ENCODE results near the gene TP53I13.
"Not testable (repeated sequence)": the region's sequence is repeated elsewhere in the genome, so short reads cannot be mapped to it uniquely, and the experiment has no call there.

TP53I13 gene, protein sequence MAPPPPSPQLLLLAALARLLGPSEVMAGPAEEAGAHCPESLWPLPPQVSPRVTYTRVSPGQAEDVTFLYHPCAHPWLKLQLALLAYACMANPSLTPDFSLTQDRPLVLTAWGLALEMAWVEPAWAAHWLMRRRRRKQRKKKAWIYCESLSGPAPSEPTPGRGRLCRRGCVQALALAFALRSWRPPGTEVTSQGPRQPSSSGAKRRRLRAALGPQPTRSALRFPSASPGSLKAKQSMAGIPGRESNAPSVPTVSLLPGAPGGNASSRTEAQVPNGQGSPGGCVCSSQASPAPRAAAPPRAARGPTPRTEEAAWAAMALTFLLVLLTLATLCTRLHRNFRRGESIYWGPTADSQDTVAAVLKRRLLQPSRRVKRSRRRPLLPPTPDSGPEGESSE

DNA sequence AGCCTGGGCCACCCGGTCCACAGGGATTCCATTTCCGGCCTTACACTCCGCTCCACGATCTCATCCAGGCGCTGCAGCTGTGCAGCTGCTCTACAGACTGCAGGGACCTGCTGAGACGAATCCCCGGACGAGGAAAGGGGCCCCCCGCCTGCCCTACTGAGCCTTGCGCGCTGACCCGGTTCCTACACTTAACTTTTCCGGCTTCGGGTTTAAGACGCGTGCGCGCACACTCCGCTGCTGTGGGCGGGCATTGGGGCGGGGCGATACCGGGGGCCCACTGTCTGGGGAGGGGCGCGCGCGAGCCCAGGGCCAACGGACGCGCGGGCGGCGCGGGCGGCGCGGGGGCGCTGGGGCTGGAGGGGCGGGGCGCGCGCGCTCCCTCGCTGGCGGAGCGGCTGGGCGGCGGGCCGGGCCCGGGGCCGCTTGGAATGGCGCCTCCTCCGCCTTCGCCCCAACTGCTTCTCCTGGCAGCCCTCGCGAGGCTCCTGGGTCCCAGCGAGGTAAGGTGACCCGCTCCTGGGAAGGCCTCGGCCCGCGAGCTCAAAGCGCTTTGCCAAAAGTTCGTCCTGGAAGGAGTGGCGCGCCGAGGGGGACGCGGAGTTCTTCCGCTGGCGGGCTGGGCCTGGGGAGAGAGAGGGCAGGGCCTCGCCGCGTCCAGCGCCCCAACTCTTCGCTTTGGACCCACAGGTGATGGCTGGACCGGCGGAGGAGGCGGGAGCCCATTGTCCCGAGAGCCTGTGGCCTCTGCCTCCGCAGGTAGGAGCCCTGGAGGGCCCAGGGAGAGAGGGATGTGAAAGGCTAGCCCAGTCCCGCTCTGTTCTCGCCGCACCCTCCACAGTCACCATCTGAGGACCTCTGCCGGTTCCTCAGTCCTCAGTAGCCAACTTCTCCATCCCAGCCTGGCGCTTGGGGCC, at the start of gene TP53I13:
Gene TP53I13, plus strand, starts transcription at position 371 of the 914 bp plus-strand sequence. Its CDS starts 58 bp downstream, at position 429.
- peak; percentile 94 for DNase-seq

DNA sequence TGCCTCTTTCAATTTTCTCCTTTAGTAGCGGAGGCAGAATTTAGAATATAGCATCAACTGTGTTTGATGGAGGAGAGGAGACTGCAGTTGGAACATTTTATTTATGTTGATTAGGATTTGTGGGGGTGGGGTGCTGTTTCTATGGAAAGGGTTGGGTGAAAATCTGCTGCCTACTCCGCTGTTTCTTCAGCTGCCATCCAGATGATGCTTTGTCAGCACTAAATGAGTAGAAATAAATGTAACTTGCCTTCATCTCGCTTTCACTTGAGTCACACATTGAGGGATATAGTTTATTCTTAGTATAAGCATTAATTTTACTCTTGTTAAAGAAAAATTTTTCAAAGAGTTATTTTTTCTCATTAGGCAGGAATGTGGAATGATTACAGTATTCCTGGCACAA, 43.8 kb upstream of the TP53I13 start:
- DNase-seq: no peak

DNA sequence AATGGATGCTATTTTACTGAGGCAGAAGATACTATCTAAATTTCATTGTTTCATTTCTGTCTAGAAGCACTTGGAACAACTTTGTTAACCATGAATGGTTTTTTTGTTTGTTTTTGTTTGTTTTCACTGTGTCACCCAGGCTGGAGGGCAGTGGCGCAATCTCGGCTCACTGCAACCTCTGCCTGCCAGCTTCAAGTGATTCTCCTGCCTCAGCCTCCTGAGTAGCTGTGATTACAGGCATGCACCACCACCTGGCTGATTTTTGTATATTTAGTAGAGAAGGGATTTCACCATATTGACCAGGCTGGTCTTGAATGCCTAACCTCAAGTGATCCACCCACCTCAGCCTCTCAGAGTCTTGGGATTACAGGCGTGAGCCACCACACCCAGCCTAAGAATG, 42.2 kb upstream of the TP53I13 start:
- peak; percentile 2 for DNase-seq

DNA sequence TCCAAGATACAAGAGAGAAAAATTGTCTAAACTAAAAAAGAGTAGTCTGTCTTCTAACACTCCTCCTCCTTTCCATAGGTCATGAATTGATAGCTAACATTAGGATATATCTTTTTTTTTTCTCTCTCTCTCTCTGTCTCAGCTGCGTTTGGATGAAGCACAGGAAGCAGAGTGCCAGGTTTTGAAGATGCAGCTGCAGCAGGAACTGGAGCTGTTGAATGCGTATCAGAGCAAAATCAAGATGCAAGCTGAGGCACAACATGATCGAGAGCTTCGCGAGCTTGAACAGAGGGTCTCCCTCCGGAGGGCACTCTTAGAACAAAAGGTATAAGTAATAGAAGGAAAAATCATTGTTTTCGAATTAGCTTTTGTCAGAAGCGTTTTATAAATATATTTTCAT, 34.5 kb upstream of the TP53I13 start:
- no peak for DNase-seq

DNA sequence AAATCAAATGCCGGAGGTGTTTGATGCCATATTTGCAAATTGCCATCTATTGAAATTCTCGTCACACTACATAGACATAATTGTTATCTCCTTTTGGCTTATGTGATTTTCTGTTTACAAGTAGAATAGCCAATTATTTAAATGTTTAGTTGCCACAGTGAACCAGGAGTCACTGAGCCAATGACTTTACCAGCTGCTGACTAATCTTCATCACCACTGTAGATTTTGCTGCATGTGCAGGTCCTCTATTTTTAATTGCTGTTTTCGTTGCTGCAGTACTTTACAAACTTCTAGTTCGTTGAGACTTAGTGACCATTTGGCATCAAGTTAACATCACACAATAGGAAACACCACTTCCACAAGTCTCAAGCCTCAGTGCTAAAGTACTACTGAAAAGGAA, 24.4 kb upstream of the TP53I13 start:
- no peak for DNase-seq

DNA sequence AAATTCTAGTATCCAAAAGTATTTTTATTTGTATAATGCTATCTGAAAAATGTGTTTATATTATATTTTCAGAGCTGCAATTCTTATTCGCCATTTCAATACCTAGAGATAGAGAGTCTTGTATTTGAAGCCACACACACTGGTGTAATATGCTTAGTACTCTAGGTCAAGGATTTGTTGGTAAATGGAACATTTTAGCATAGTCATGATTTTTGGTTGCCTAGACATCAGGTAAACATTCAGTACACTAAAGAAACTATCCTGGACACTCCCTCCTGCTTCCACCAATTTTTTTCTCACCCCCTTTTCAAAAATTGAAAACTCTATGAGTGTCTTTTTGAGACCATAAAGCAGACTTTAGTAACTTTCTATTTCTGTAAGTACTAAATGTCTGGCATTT, 22.4 kb upstream of the TP53I13 start:
- peak; percentile 26 for DNase-seq

DNA sequence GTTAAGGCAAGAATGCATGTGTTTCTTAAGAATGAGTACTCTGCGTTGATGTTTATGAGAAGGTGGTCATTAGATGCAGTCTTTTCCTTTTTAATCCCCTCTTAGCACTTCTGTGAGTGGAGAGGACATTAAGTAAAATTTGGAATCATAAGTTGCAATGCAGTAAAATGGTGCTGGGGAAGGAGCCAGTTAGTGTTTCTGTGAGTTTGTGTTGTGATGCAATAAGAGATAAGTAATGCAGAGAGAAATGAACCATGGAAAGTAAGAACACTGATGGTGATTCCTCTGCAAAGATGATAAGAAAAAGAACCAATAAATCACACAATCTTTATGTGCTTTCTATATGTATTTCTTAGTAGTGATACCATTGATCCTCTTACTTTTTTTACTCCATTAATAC, 21.7 kb upstream of the TP53I13 start:
- no peak for DNase-seq

DNA sequence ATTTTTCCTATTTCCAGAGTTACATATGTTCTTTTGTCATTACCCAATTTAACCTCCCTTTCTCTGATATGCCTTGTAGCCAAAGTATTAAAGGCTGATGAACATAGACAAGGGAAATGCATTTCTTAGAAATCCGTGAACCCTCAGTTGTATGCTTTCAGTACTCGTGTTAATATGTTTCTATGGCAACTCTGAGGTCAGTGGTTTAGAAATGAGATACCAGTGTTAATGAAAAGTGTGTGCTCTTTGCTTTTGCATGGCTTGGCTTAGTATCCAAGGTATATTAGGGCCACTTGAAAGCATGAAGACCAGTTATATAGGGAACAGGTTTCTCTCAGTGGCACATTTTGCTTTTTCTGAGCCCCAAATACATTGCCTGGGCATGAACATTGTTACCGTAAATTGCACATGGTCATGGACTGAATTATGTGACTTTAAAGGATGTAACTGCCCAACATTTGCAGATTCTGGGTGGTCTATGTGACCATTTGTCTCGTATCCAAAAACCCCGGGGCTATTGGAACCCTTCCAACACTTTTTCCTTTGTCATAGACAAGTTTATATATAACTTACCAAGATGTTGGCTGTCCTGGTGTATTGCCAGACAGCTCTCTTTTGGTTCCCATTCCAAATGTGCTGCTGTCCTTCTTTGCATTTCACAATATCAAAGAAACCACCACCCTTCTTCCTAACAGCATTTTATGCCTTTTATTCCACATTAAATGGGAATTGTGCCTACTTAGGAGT, 19.2 kb upstream of the TP53I13 start:
- peak; percentile 4 for DNase-seq

DNA sequence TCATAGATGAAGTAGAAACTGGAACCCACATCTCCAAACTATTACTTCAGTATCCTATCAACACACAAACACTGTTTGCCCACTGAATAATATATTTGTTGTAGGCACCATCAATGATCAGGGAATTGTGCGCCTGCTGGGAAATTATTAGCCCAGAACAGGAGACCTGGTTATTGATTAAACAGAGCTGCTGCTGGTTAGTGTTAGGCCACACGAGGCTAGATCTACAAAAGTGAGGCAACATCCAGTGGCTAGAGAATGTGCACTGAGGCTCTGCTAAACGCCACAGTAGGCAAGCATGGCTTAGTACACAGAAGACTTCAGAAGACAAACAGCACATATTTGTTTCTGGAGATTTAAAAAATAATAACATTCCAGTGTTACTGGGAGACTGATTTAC, 12.7 kb upstream of the TP53I13 start:
- DNase-seq: peak; percentile 72

DNA sequence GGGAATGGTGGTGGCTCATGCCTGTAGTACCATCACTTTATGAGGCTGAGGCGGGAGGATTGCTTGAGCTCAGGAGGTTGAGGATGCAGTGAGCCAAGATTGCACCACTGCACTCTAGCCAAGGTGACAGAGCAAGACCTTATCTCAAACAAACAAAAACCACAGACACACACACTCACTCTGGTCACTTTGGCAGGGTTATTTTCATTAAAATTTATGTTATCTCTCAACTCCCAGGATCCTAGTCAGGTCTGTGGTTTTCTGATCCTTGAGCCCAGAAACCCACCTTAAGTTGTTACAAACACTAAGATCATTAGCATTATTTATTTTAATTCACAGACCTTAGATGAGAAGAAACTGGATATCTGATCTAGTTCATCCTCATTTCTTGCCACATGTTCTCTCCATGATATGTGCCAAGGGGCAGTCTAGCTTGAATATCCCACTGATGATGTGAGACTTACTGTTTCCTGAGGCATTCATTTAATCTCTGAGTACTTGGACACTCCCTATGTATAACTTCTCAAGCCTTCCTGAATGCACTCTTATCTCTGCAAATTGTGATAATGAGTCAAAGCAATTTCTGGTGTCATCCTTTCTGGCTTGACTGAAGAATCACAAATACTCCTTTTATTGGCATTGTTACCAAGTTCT, 11.3 kb upstream of the TP53I13 start:
- DNase-seq: no peak

DNA sequence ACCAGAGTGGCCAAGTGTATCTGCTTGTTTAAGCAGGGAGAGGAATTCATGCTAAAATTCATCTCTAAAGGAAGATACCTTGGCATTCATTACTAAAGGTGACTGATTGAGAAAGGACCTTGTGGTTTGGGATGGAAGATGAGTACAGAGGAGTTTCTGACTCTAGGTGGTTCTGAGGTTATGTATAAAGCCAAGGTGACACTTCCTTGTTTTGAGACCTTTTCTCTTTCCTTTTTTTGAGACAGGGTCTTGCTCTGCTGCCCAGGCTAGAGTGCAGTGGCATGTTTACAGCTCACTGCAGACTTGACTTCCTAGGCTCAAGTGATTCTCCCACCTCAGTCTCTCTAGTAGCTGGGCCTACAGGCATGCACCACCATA, 10.8 kb upstream of the TP53I13 start:
- no peak for DNase-seq

DNA sequence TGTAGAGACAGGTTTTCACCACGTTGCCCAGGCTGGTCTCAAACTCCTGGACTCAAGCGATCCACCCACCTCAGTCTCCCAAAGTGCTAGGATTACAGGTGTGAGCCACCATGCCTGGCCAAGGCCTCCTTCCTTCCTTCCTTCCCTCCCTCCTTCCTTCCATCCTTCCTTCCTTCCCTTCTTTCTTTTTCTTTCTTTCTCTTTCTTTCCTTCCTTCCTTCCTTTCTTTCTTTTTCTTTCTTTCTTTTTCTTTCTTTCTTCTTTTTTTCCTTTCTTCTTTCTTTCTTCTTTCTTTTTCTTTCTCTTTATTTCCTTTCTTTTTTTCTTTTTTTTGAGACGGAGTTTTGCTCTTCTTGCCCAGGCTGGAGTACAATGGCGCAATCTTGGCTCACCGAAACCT, 10.4 kb upstream of the TP53I13 start:
- DNase-seq: not testable (repeated sequence)

DNA sequence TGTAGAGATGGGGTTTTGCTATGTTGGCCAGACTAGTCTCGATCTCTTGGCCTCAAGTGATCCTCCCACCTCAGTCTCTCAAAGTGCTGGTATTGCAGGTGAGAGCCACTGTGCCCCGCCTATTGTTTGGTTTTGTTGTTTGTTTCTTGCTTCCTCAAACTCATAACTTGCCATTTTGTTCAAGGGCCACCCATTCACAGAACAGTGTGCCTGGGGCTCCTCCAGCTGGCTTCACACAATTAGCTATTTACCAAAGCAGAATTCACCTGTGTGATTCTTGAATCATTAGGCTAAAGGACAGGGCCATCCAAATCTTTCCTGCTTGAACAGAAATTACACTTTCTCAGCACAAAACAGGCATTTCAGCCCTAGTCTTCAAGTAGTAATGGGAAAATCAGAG, 8.9 kb upstream of the TP53I13 start:
- no peak for DNase-seq

DNA sequence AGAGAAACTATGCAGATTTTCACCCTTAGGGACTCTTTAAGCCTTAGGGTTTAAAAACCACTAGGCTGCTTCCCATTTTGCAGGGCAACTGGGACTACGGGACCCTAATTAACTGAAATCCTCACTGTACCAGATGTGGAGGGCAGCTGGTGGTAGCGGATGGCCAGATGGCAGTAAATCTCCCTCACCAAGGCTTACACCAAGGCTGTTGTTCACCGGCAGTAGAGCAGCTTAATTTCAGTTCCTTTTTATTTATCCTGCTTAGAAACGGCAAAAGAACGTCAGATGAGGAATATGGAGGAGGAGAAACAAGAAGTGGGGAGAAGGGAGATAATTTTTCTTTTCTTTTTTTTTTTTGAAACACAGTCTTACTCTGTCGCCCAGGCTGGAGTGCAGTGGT, 8.2 kb upstream of the TP53I13 start:
- DNase-seq: no peak

DNA sequence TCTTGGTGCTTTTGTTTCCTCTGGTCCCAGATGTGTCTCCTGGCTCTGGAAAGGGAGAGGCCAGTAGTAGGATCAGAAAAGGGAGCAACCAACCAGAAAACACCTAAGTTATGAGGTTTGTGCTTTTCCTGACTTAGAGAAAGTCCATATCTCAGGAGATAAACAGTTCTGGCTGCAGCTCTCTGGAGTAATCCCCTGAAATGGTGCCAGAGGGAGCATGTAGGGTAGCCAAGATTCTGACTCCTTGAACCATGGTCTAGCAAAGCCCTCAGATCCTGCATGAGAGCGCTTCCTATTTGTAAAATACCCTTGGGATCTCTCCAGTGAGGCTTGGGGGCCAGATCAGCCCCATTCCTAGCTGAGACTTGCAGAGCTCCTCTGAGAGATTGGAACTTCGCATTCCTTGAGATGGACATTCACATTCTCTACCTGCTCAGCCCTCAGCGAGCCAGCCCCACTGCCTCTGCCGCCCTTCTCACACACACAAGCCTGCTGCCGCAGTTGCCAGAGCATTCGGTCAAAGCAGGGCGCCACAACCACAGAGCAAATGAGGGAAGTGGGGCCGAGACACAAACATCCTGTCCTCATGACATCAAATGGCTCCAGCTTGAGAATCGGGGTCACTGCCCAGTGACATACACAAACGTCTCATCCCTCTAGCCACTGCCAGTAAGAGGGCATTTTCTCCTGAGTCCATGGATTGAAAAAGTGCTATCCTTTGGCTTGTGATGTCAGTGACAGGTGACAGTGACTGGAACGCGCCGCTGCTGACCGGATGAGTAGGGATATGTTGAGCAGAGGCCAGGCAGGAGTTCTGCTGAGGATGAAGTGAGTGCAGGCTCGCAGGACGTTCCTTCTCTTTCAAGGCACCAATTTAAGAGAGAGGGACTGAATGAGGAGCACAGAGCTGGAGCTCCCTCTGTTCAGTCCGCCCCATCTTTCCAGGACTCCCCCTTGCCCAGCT, 6.7 kb upstream of the TP53I13 start:
- DNase-seq: no peak

DNA sequence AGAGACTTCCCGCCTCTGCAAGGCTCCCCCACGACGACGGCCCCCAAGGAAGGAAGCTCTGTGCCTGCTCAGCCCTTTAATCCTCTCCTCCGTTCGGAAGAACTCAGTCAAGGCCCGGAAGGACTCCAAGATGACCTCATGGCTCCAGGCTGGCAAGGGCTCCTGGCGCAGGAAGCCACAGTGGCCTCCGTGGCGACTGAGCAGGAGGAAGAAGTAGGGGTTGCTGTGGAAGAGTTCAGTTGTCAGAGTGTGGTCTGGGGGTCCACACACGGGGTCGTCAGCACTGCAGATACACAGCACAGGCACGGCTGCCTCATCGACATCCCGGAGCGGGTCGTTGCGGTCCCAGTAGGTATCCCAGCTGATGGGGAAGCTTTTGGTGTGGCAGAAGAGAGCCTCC, 5.9 kb upstream of the TP53I13 start:
- no peak for DNase-seq

DNA sequence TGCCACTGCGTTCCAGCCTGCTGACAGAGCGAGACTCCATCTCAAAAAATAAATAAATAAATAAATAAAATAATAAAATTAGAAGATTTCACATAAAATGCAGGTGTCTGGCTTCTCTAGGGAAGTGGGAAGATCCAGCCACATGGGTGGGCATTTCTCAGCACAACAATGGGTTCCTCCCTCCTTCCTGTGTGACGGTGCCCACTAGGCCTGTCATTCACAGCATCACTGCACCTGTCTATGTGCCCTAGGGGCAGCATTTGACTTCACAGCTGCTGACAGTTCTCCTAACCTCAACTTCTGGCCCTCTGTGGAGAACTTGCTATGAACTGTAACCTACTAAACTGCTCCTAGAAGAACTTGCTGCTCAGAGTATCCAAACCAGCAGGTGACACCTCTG, 4.7 kb upstream of the TP53I13 start:
- no peak for DNase-seq

DNA sequence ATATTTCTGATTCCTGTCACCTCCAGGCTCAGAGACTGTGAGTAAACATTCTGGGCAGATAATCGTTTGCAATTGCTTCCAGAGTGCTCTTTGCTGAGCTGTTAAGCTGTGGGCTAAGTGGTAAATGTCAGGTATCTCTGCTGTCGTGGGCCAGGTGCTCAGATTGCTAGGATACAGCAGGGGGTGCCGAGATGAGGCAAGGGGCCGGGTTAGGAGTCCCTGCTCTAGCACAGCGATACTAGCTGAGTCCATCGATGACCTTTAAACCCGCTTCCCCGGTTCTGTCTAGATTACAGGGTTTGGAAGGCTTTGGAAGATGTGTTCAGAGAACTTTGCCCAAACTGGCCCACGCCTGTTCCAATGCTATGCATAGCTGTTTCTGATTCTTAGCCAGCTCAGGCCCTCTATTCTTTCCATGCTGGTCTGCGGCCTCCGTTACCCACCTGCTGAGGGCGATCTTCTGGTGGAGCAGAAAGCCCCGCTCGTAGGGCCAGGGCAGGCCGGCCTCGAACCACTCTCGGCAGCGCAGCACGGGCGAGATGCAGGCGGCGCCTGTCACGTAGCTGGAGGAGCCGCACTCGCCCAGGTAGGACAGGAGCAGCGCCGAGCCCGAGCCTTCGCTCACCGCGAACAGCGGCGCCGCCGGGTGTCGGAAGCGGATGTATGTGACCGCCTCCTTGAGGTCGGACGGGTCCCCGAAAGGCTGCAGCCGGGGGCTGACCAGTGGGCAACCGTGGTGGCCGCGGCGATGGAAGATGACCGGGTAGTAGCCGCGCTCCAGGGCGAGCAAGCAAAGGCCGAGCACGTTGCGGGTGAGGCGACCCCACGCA, 2.6 kb upstream of the TP53I13 start:
- DNase-seq: peak; percentile 76

DNA sequence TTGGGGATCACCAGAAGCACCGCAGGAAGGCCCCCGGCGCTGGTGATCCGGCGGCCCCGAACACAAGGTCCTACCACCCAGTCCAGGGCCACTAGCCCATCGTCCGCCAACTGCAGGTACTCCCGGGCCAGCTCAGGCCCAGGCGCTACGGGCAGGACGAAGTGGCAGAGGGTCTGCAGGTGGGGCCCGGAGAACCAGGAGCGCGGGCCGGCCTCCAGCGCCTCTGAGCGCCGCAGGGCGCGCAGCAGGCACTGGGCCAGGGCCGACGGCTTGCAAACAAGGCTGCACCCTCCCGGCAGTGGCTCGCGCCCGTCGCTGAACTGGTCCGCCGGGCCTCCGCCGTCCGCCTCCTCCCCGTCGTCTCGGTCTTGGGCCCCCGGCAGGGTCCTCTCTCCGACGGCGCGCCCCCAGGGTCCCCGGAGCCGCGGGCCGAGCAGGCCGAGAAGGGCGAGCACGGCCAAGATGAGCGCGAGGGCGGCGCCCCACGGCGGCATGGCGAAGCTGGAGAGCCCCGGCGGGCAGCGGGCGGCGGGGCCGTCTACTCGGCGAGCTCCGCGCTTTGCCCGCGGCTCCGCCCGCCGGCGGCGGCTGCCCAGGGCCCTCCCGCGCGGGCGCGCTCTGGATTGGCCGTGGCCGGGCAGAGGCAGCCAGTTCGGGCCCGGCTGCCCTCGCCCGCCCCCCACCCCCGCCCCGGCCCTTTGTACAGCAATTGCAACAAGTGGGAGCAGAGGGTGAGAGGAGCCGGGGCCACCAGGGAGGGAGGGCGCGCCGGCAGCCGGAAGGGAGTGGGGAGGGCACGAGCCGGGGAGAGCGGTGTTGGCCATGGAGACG, 1.8 kb upstream of the TP53I13 start, which contains the start of gene ABHD15:
Gene ABHD15, minus strand, starts transcription at position 565 of the 831 bp plus-strand sequence. Its CDS starts 71 bp downstream, at position 494.
- peak; percentile 89 for DNase-seq

DNA sequence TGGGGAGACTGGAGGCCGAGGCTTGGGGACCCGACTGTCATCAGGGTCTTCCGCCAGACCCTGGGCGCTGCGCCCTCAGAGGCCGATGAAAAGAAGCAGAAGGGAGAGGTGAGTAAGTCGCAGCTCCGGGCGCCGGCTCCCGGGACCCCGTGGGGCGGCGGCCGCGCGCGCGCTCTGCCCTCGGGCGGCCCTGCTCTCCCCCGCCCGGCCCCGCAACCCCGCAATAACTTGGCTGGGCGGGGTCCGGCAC, 1.3 kb upstream of the TP53I13 start:
- DNase-seq: peak; percentile 71
